ENCODE data around the gene GPD1L. TPM values are rescaled to one million over a fixed set of nuclear protein-coding genes. Genes with fewer than 3 reads are reported as not detected.
A peak's percentile ranks its signal among the peaks of the same experiment; 100 is the strongest.

GPD1L gene
- total and polyA plus RNA-seq, 2 of the 13 experiments (the other 11 are each of a cell fraction or from before 2014, with no cell fraction given), result 4.9 to 13.7 TPM

DNA sequence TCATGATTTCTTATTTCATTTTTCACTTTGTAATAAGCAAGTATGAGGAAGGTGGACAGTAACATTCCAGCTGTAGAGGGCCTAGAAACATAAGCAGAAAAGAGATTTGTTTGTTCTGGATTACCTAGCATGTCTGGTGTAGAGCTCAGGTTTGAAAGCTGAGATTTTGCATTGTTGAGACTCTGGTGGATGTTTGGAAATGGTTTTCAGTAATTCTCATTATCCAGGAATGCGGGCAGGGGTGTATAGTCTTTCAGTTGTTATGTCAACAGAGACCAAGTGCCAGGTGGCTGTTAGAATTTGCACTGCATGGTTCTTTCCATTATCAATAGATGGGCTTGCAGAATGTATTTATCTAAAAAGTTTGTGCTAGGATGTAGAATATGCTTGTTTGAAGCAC, 10.9 kb downstream of the GPD1L start (continued):
- no peak for TF ChIP-seq ZIK1 (CRISPR knock-in tag; IDR thresholded peaks at IDR 0.05; ENCODE audit: borderline replicate concordance, low read depth)
- no peak for TF ChIP-seq MTF1 (CRISPR knock-in tag; IDR thresholded peaks at IDR 0.05)
- 0 out of 2 replicates have a peak, but pooled peaks have one; percentile 16 for TF ChIP-seq BCL6 (CRISPR knock-in tag; IDR thresholded peaks at IDR 0.05)
- TF ChIP-seq, protein P1, sequence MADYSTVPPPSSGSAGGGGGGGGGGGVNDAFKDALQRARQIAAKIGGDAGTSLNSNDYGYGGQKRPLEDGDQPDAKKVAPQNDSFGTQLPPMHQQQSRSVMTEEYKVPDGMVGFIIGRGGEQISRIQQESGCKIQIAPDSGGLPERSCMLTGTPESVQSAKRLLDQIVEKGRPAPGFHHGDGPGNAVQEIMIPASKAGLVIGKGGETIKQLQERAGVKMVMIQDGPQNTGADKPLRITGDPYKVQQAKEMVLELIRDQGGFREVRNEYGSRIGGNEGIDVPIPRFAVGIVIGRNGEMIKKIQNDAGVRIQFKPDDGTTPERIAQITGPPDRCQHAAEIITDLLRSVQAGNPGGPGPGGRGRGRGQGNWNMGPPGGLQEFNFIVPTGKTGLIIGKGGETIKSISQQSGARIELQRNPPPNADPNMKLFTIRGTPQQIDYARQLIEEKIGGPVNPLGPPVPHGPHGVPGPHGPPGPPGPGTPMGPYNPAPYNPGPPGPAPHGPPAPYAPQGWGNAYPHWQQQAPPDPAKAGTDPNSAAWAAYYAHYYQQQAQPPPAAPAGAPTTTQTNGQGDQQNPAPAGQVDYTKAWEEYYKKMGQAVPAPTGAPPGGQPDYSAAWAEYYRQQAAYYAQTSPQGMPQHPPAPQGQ (CRISPR knock-in tag; IDR thresholded peaks at IDR 0.05; ENCODE audit: borderline replicate concordance), result no peak
- TF ChIP-seq HMG20B (CRISPR knock-in tag; conservative IDR thresholded peaks at IDR 0.05), result 0 out of 2 replicates have a peak, but pooled peaks have one; percentile 36

DNA sequence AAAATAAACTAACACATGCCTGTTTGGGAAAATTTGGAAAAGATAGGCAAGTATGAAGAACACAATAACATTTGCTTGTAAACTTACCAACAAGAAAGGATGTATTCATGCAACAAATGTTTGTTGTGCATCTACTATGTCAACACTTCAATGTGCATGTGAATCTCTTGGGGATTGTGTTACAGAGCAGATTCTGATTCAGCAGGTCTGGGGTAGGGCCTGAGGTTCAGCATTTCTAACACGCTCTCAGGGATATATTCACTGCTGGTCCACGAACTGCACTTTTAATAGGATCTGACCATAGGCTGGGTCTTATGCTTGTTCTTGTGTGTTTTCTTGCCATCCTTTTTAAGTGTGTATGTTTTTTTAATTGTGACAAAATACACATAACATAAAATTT, 11.8 kb downstream of the GPD1L start:
- no TSS peak for BruUV-seq (replicated peaks)
- Histone ChIP-seq H3K36me3 (replicated peaks in 1 of 2; ENCODE audit: control insufficient read depth in 1 of 2, insufficient read depth in 2 of 2, low read length in 2 of 2) (no peaks in the 10 kb centered on the region), H3K79me2 (ENCODE audit: insufficient read depth, low read length) (no peaks in the 10 kb centered on the region), H2AFZ (ENCODE audit: low read length) (no peak overlapping the region), H3K4me3 (replicated peaks in 1 of 3; ENCODE audit: insufficient read depth in 1 of 3, low read depth in 2 of 3, low read length in 3 of 3) (no peak overlapping the region), H3K9ac (ENCODE audit: insufficient read depth, low read depth, low read length) (no peak overlapping the region), H3K4me1 (ENCODE audit: insufficient read depth, low read length) (peaks cover 10% of the 10 kb centered on the region), H3K27ac (ENCODE audit: extremely low read length, insufficient read depth, low read length) (no peak overlapping the region), H3K27me3 (ENCODE audit: control insufficient read depth in 1 of 2, insufficient read depth in 2 of 2, low read length in 2 of 2) (no peaks in the 10 kb centered on the region), H3K9me3 (ENCODE audit: low read length) (no peaks in the 10 kb centered on the region), H3K4me2 (ENCODE audit: low read depth, low read length) (no peak overlapping the region), H4K20me1 (ENCODE audit: insufficient read depth, low read length) (no peaks in the 10 kb centered on the region)
- POLR2A ChIA-PET, result no interaction called here
- TF ChIP-seq ZSCAN25 (CRISPR knock-in tag; IDR thresholded peaks at IDR 0.05) (no peak), SMC3 (IDR thresholded peaks at IDR 0.05; ENCODE audit: low read length) (no peak), TBP (CRISPR knock-in tag; IDR thresholded peaks at IDR 0.05) (no peak), ZMAT3 (CRISPR knock-in tag; conservative IDR thresholded peaks at IDR 0.05) (no peak), NFKBIZ (CRISPR knock-in tag; IDR thresholded peaks at IDR 0.05) (no peak), ESRRA (CRISPR knock-in tag; IDR thresholded peaks at IDR 0.05; ENCODE audit: low read depth) (no peak), RFXANK (CRISPR knock-in tag; IDR thresholded peaks at IDR 0.05) (no peak)
- TF ChIP-seq, protein P2, sequence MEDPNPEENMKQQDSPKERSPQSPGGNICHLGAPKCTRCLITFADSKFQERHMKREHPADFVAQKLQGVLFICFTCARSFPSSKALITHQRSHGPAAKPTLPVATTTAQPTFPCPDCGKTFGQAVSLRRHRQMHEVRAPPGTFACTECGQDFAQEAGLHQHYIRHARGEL (CRISPR knock-in tag; IDR thresholded peaks at IDR 0.05), result no peak
- ATAC-seq, result no peak
- CTCF ChIA-PET (ENCODE audit: low intra/inter-chr PET ratio, low total read pairs), result no interaction called here
- WGBS (ENCODE audit: low lambda C conversion rate), result 94% methylated on average over 2 of the region's 2 CpGs
- FAIRE-seq, result no peak
- DNase-seq (ENCODE audit: low spot score), result no peak
- intact Hi-C loops (cut with micrococcal nuclease; ENCODE audit: unreplicated experiment) (no loop called here), in situ Hi-C loops (cut with HindIII; ENCODE audit: extremely low pct_ligation_motif_present, low pct_unique_long_range_greater_than_20kb) (no loop called here)
